ENCODE measurements around the gene GHSR.

Gene GHSR

GRCh38 chr3:172438186-172438585 lies 10.1 kb downstream of the GHSR start:
- Histone ChIP-seq H3K27ac (ENCODE audit: low read length) (no peak overlapping the region), H3K4me3 (ENCODE audit: low read length) (no peak overlapping the region), H3K9me3 (ENCODE audit: control insufficient read depth, insufficient read depth, low read length) (no peaks in the 10 kb centered on the region), H3K4me1 (ENCODE audit: control insufficient read depth, insufficient read depth, low read length) (no peaks in the 10 kb centered on the region), H3K27me3 (ENCODE audit: control insufficient read depth, insufficient read depth, low read length) (no peaks in the 10 kb centered on the region), H3K36me3 (ENCODE audit: control insufficient read depth, insufficient read depth, low read length) (no peaks in the 10 kb centered on the region)
- WGBS (ENCODE audit: insufficient coverage, insufficient read length): no CpG with 5 or more reads among the region's 4 CpGs
- no peak for DNase-seq (ENCODE audit: low read depth, low spot score)

- DNase-seq (ENCODE audit: low read depth, low spot score): no peak
- H3K36me3 ChIP-seq (ENCODE audit: control insufficient read depth, insufficient read depth, low read length): no peaks in the 10 kb centered on the region
- no peaks in the 10 kb centered on the region for H3K27me3 ChIP-seq (ENCODE audit: control insufficient read depth, insufficient read depth, low read length)
- no peaks in the 10 kb centered on the region for H3K9me3 ChIP-seq (ENCODE audit: control insufficient read depth, insufficient read depth, low read length)
- H3K4me3 ChIP-seq (ENCODE audit: low read length): no peak overlapping the region
- H3K27ac ChIP-seq (ENCODE audit: low read length): no peak overlapping the region
- no peaks in the 10 kb centered on the region for H3K4me1 ChIP-seq (ENCODE audit: control insufficient read depth, insufficient read depth, low read length)
Observed at GRCh38 chr3:172437713-172438112, 10.5 kb downstream of the GHSR start.

DNA sequence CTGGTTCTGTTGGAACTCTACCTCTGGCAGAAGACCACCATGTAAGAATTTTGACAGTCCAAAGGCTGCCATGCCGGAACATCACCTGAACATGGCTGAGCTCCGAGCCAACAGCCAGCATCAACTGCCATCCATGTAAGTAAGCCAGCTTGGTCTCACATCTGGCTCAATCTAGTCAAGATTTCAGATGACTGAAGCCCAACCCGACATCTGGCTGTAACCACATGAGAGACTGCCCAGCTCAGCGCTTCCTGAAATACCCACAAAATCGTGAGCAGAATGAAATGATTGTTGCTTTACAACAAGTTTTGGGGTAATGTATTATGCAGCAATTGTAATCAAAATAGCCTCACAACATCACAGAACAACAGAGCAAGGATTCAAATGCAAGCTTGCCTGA lies 32.9 kb downstream of the GHSR start:
- no peaks in the 10 kb centered on the region for H3K9me3 ChIP-seq (ENCODE audit: control insufficient read depth, insufficient read depth, low read length)
- no peaks in the 10 kb centered on the region for H3K36me3 ChIP-seq (ENCODE audit: control insufficient read depth, insufficient read depth, low read length)
- H3K4me1 ChIP-seq (ENCODE audit: control insufficient read depth, insufficient read depth, low read length): no peaks in the 10 kb centered on the region
- no CpG with 5 or more reads among the region's 5 CpGs for WGBS (ENCODE audit: insufficient coverage, insufficient read length)
- no peak overlapping the region for H3K27ac ChIP-seq (ENCODE audit: low read length)
- no peaks in the 10 kb centered on the region for H3K27me3 ChIP-seq (ENCODE audit: control insufficient read depth, insufficient read depth, low read length)
- DNase-seq (ENCODE audit: low read depth, low spot score): no peak
- H3K4me3 ChIP-seq (ENCODE audit: low read length): no peak overlapping the region

GRCh38 chr3:172411478-172411947 lies 36.7 kb downstream of the GHSR start:
- H3K4me1 ChIP-seq (ENCODE audit: control insufficient read depth, insufficient read depth, low read length): no peaks in the 10 kb centered on the region
- no peaks in the 10 kb centered on the region for H3K9me3 ChIP-seq (ENCODE audit: control insufficient read depth, insufficient read depth, low read length)
- no CpG with 5 or more reads among the region's 6 CpGs for WGBS (ENCODE audit: insufficient coverage, insufficient read length)
- no peaks in the 10 kb centered on the region for H3K36me3 ChIP-seq (ENCODE audit: control insufficient read depth, insufficient read depth, low read length)
- no peak overlapping the region for H3K27ac ChIP-seq (ENCODE audit: low read length)
- H3K4me3 ChIP-seq (ENCODE audit: low read length): no peak overlapping the region
- no peaks in the 10 kb centered on the region for H3K27me3 ChIP-seq (ENCODE audit: control insufficient read depth, insufficient read depth, low read length)
- no peak for DNase-seq (ENCODE audit: low read depth, low spot score)

GRCh38 chr3:172410702-172411477 lies 37.4 kb downstream of the GHSR start:
- Histone ChIP-seq H3K4me3 (ENCODE audit: low read length) (no peak overlapping the region), H3K36me3 (ENCODE audit: control insufficient read depth, insufficient read depth, low read length) (no peaks in the 10 kb centered on the region), H3K27ac (ENCODE audit: low read length) (no peak overlapping the region), H3K4me1 (ENCODE audit: control insufficient read depth, insufficient read depth, low read length) (no peaks in the 10 kb centered on the region), H3K27me3 (ENCODE audit: control insufficient read depth, insufficient read depth, low read length) (no peaks in the 10 kb centered on the region), H3K9me3 (ENCODE audit: control insufficient read depth, insufficient read depth, low read length) (no peaks in the 10 kb centered on the region)
- no CpG with 5 or more reads among the region's 13 CpGs for WGBS (ENCODE audit: insufficient coverage, insufficient read length)
- DNase-seq (ENCODE audit: low read depth, low spot score): no peak

- H3K9me3 ChIP-seq (ENCODE audit: control insufficient read depth, insufficient read depth, low read length): no peaks in the 10 kb centered on the region
- no peak for DNase-seq (ENCODE audit: low read depth, low spot score)
Observed at GRCh38 chr3:172407872-172408271, 40.4 kb downstream of the GHSR start.

GRCh38 chr3:172405914-172406313 lies 42.3 kb downstream of the GHSR start:
- no peaks in the 10 kb centered on the region for H3K9me3 ChIP-seq (ENCODE audit: control insufficient read depth, insufficient read depth, low read length)
- H3K36me3 ChIP-seq (ENCODE audit: control insufficient read depth, insufficient read depth, low read length): no peaks in the 10 kb centered on the region
- no peaks in the 10 kb centered on the region for H3K4me1 ChIP-seq (ENCODE audit: control insufficient read depth, insufficient read depth, low read length)
- WGBS (ENCODE audit: insufficient coverage, insufficient read length): no CpG with 5 or more reads among the region's 2 CpGs
- no peak overlapping the region for H3K4me3 ChIP-seq (ENCODE audit: low read length)
- DNase-seq (ENCODE audit: low read depth, low spot score): no peak
- H3K27ac ChIP-seq (ENCODE audit: low read length): no peak overlapping the region
- no peaks in the 10 kb centered on the region for H3K27me3 ChIP-seq (ENCODE audit: control insufficient read depth, insufficient read depth, low read length)

More at GRCh38 chr3:172407872-172408271, 40.4 kb downstream of the GHSR start:
- no CpG with 5 or more reads among the region's 3 CpGs for WGBS (ENCODE audit: insufficient coverage, insufficient read length)
- Histone ChIP-seq H3K27ac (ENCODE audit: low read length) (no peak overlapping the region), H3K36me3 (ENCODE audit: control insufficient read depth, insufficient read depth, low read length) (no peaks in the 10 kb centered on the region), H3K27me3 (ENCODE audit: control insufficient read depth, insufficient read depth, low read length) (no peaks in the 10 kb centered on the region), H3K4me1 (ENCODE audit: control insufficient read depth, insufficient read depth, low read length) (no peaks in the 10 kb centered on the region), H3K4me3 (ENCODE audit: low read length) (no peak overlapping the region)

DNA sequence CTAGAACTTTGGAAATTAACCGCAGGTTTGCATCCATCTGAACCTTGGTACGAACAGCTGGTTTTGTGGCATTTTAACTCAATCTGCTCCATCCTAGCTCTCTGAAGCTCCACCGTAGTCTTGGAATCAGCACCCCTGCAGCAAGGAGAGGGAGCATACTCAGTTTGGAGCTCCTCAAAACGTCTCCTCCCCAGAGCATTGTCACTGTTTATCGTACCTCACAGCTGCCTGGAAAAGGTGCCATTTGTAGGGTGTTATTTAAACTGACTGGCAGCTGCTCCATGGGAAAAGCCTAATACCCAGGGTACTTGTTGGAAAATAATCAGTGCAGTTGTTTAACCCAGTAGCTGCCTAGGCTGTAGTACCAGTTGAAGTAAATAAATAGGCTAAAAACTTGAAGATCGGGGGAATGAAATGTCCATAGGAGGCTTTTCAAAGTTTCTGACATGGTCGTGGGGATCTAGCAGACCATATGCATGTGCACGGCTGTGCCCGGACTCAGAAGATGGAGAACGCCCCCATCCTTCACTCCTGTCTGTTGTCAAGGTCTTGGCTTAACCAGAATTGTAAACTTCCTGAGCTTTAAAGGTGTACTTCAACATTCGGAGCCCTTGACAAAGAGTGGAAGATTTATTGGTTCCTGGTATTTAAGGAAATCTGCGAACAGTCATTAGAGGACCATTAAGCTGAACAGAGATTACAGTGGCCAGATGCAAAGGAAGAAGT lies 43.9 kb downstream of the GHSR start:
- Histone ChIP-seq H3K27ac (ENCODE audit: low read length) (no peak overlapping the region), H3K27me3 (ENCODE audit: control insufficient read depth, insufficient read depth, low read length) (no peaks in the 10 kb centered on the region), H3K36me3 (ENCODE audit: control insufficient read depth, insufficient read depth, low read length) (no peaks in the 10 kb centered on the region), H3K4me3 (ENCODE audit: low read length) (no peak overlapping the region), H3K4me1 (ENCODE audit: control insufficient read depth, insufficient read depth, low read length) (no peaks in the 10 kb centered on the region), H3K9me3 (ENCODE audit: control insufficient read depth, insufficient read depth, low read length) (no peaks in the 10 kb centered on the region)
- DNase-seq (ENCODE audit: low read depth, low spot score): no peak
- no CpG with 5 or more reads among the region's 12 CpGs for WGBS (ENCODE audit: insufficient coverage, insufficient read length)

- Histone ChIP-seq H3K4me3 (ENCODE audit: low read length) (no peak overlapping the region), H3K27ac (ENCODE audit: low read length) (no peak overlapping the region), H3K36me3 (ENCODE audit: control insufficient read depth, insufficient read depth, low read length) (no peaks in the 10 kb centered on the region), H3K27me3 (ENCODE audit: control insufficient read depth, insufficient read depth, low read length) (no peaks in the 10 kb centered on the region), H3K9me3 (ENCODE audit: control insufficient read depth, insufficient read depth, low read length) (no peaks in the 10 kb centered on the region), H3K4me1 (ENCODE audit: control insufficient read depth, insufficient read depth, low read length) (no peaks in the 10 kb centered on the region)
- no peak for DNase-seq (ENCODE audit: low read depth, low spot score)
- no CpG with 5 or more reads among the region's 8 CpGs for WGBS (ENCODE audit: insufficient coverage, insufficient read length)
Observed at GRCh38 chr3:172402892-172403643, 45.2 kb downstream of the GHSR start.

- Histone ChIP-seq H3K36me3 (ENCODE audit: control insufficient read depth, insufficient read depth, low read length) (no peaks in the 10 kb centered on the region), H3K27ac (ENCODE audit: low read length) (no peak overlapping the region), H3K27me3 (ENCODE audit: control insufficient read depth, insufficient read depth, low read length) (no peaks in the 10 kb centered on the region), H3K9me3 (ENCODE audit: control insufficient read depth, insufficient read depth, low read length) (no peaks in the 10 kb centered on the region), H3K4me3 (ENCODE audit: low read length) (no peak overlapping the region), H3K4me1 (ENCODE audit: control insufficient read depth, insufficient read depth, low read length) (no peaks in the 10 kb centered on the region)
- WGBS (ENCODE audit: insufficient coverage, insufficient read length): no CpG with 5 or more reads among the region's 2 CpGs
- DNase-seq (ENCODE audit: low read depth, low spot score): no peak
Observed at GRCh38 chr3:172402090-172402489, 46.2 kb downstream of the GHSR start.

All from iPS DF 6.9 (cell line).